NCI-H82 treated with DMSO at 0.1 percent for 48 hours (cell line): ENCODE data around the gene SLC27A3.
A peak's percentile ranks its signal among the peaks of the same experiment; 100 is the strongest.

ENCODE experiments used
- DNase-seq: peaks from one replicate; lab custom pipeline; 2025; ENCODE audit not compliant: unreplicated experiment; lab: John Stamatoyannopoulos, UW

Gene SLC27A3

DNA sequence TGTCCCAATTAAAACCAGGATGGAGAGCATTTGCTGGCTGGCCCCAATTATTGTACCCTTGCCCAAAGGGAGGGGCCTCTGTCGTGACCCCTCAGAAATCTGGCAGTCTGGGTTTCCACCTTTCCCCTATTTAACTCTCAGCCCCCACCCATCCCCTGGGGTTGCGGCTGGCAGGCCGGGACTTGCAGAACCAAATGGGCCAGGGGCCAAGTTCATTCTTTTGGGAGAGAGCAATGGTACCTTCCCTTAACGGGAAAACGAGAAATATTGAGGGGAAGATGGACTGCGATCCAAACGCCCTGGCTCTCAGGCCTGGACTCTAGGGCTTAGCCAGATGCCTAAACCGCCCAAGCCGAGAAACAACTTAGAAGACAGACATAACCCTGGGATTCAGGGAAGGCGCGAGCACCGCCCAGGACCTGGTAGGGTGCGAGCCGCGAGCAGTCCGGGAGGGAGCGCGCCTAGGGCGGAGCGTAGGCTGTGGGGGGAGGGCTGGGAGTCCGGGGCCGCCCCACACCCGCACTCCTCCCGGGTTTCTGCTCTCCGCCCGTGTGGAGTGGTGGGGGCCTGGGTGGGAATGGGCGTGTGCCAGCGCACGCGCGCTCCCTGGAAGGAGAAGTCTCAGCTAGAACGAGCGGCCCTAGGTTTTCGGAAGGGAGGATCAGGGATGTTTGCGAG, at the start of gene SLC27A3:
Gene SLC27A3 (plus strand): TSS at position 628 of the 678 bp plus-strand sequence. CDS start 91 bp downstream, outside the sequence.
- DNase-seq = peak; percentile 26

- DNase-seq = peak; percentile 99
These were observed 47.5 kb upstream of the SLC27A3 start, which contains the start of gene INTS3 for GRCh38 chr1:153727463-153728304. TSS of gene INTS3 (plus strand) at chr1:153728050. CDS start at chr1:153728635, 585 bp downstream.

DNA sequence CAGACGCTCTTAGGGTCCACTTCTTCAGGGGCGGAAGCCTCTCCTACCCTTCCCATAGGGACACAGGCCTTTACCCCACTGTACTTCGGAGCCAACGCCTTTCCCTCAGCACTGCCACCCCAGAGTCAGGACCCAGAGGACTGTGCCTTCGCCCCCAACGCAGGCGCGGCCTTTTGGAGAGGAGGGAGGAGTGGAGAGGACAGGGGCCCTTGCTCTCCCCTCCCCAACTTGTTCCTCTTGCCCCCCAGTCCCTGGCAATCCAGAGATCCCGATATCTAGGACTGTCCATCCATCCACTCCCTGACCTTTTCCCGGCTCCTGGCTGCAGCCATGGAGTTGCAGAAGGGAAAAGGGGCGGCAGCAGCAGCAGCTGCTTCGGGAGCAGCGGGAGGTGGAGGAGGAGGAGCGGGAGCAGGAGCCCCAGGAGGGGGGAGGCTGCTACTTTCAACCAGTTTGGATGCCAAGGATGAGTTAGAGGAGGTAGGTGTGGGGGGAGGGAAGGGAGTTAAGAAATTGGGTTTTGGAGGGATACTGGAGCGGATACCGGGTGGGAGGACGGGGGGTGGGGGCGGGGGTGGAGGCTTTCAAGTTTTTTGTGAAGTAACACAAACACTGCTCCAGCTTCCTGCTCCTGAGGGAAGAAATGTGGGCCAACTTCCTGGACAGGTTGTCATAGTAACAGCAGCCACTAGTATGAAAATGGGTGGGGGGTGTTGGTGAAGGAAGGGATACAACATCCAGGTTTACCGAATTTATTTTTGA, 46.7 kb upstream of the SLC27A3 start:
- DNase-seq = no peak

DNA sequence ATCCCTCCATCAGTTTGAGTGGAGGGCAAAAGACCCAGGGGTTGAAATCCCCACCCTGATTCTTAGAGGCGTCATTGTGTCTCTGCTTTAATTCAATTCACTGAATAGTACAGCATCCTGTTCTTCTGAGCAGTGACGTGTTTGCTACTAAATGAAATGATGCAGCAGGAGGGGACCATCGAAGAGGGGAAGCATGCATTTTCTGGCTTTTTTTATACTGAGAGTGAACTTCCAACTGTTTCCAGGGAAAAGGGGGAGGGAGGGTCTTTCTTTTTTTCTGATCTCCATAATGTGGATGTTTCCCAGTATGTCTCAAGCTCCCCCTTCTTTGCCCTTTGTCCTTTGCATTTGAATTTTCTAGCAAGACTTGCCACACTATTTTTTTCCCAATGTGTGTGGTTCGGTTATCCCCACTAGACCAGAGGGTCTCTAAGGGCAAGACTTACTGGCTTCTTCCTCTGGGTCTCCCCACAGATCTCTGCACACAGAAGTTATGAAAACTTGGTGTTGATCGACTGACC, 44.7 kb upstream of the SLC27A3 start:
- no peak for DNase-seq

GRCh38 chr1:153733970-153734369, 41.2 kb upstream of the SLC27A3 start:
- no peak for DNase-seq

GRCh38 chr1:153734396-153735089, 40.7 kb upstream of the SLC27A3 start:
- DNase-seq = no peak

GRCh38 chr1:153735090-153735420, 40.2 kb upstream of the SLC27A3 start:
- no peak for DNase-seq

DNA sequence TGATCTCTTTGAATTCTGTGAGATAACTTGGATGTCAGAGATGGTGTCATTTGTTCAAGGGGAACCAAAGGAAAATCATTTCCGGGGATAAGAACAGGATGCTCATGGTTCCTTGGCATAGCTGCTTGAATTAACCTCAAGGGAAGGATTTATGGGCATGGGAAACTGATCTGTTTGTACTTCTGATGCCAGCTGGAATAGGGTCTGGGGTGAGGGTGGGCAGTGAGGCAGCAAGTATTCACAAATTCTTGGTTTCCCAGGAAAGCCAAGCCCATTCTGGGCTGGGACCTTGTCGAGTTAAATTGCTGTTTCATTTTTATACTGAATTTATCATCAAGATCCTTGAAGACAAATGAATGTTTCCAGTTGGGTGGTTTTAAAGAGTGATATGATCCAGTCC, 33.2 kb upstream of the SLC27A3 start:
- DNase-seq = no peak

DNA sequence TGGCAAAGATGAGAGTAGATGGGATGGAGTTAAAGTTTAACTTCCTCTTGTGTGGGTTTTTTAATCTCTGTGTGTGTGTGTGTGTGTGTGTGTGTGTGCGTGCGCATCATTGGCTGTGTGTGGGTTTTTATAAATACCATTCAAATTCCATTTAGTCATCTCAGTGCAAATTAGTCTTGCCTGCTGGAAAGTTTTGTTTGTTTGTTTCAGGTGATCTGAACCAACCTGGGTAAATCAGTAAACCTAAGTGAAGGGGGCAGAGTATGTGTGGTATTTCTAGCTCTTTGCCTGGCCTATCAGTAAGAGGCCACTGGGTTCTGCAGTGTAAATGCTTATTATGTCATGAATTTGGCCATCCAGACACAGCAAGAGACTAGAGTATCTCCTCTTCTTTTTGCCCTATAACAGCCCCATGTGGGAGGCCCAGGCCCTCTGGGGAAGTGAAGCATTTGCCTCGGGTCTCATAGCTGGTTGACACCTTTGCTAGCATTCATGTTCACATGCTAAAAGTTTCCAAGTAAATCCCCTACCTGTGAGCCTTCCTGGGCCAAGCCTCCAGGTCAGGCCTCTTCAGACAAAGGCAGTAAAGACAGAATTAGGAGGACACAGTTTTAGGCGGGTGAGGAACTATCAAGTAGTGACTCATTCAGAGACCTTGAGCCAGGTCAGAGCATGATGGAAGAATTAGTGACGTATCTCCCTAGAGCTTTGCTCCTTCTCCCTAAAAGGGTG, 32.6 kb upstream of the SLC27A3 start:
- DNase-seq = no peak

GRCh38 chr1:153745417-153745816, 29.8 kb upstream of the SLC27A3 start:
- DNase-seq = no peak

- DNase-seq = no peak
These were observed 29.0 kb upstream of the SLC27A3 start for GRCh38 chr1:153746174-153746573.

DNA sequence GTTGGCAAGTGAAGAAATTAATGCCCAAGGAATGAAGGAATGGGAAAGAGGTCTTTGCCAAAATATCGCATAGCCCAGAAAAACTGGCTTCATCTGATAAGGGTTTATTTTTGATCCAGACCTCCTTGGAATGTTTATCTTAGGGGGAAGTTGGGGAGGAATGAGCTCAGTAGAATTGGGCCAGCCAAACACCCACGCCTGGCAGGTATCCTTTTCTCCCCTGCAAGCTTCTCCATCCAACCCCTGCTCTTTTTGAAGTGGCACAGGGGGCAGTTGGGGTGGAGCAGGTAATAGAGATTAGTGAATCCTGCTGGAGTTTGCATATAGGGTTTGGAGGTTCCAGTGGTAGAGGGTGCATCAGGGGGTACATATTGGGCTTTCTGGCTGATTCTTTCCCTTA, 26.3 kb upstream of the SLC27A3 start:
- DNase-seq = no peak

- peak; percentile 48 for DNase-seq
These were observed 25.7 kb upstream of the SLC27A3 start for GRCh38 chr1:153749408-153750005.

GRCh38 chr1:153750026-153750995, 24.9 kb upstream of the SLC27A3 start:
- DNase-seq = no peak

DNA sequence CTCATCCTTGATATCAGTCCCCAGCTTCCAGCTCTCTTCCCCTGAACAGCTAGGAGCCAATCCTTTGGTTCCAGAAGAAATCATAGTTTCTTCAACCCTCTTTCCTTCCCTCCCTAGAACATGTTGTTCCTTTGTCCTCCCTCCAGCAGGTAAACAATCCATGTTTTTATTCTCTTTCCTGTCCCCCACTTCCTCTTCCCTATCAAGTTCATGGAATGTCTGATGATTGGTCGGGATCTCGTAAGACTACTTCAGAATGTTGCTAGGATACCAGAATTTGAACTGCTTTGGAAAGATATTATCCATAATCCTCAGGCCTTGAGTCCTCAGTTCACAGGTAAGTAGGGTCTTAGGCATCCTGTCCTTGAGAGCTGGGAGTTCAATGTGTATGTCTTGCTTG, 23.1 kb upstream of the SLC27A3 start:
- no peak for DNase-seq

DNA sequence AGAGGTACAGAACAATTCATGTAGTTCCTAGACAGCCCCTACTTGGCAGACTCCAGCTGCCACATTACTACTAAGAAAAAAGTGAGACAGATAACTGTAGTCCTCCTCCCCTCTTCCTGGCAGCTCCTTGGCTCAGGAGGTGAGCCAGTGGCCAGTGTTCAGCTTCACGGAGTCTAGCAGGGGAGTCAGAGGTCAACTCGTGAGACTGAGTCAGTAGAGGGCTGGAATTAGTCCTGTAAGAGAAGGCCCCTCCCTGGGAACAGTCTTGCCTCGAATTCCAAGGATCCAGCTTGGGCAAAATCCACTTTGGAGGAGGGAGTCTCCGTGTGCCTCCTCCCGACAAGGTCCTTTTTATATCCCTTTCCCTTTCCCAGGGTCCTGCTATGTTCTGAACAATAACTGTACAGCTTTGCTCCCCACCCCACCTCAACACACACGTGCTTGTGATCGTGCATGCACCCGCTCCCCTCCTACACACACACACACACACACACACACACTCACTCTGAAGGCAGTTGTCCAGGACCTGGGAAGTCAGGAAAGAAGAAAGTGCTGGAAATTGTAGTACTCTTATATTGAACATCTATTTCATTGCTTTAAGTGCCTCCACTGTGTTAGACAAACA, 22.5 kb upstream of the SLC27A3 start:
- no peak for DNase-seq

DNA sequence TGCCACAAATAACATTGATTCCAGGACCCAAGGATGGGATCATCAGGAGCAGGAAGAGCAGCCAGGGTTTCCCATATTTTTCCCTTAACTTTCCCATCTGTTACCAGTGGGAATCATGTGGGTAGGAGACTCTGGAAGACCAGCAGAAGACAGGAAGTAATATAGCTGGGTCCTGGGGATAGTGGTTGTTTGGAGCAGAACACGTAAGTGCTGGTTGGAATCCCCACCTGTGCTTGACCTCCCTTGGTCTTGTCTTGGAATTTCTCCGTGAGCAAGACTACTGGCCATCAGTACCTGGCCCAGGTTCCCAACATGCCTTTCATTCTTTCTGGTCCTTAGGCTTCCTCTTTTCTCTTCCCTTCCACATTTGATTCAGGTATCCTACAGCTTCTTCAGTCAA, 20.9 kb upstream of the SLC27A3 start:
- DNase-seq = no peak

GRCh38 chr1:153760440-153760839, 14.8 kb upstream of the SLC27A3 start:
- DNase-seq = no peak
